Measurements from ENCODE around the gene PABPC1L.
A peak's percentile ranks its signal among the peaks of the same experiment; 100 is the strongest.
"Not testable (repeated sequence)": the region's sequence is repeated elsewhere in the genome, so short reads cannot be mapped to it uniquely, and the experiment has no call there.

PABPC1L gene

GRCh38 chr20:44909872-44910689, at the start of gene PABPC1L:
PABPC1L (plus strand) TSS chr20:44910060; CDS start chr20:44910144, 84 bp downstream.
- Mint-ChIP-seq H3K27ac (peak within 1 kb of the TSS; percentile 71), H3K9me3 (no peaks in the 10 kb centered on the region), H3K36me3 (peaks cover 76% of the 10 kb centered on the region), H3K4me3 (peak within 1 kb of the TSS; percentile 83), H3K4me1 (peaks cover 18% of the 10 kb centered on the region)
- DNase-seq (ENCODE audit: low spot score in 2 of 2) (peak; percentile 69 to 84), ATAC-seq (peak; percentile 92)

- H3K36me3 Mint-ChIP-seq: no peaks in the 10 kb centered on the region
These were observed 48.3 kb upstream of the PABPC1L start for GRCh38 chr20:44861531-44862006.

GRCh38 chr20:44862286-44862685, 47.6 kb upstream of the PABPC1L start:
- Mint-ChIP-seq H3K4me1 (peaks cover 8% of the 10 kb centered on the region), H3K4me3 (no peak overlapping the region), H3K36me3 (no peaks in the 10 kb centered on the region), H3K9me3 (no peaks in the 10 kb centered on the region), H3K27ac (no peak overlapping the region)
- DNase-seq (ENCODE audit: low spot score in 2 of 2): no peak
- ATAC-seq: no peak

More at GRCh38 chr20:44861531-44862006, 48.3 kb upstream of the PABPC1L start:
- DNase-seq (ENCODE audit: low spot score in 2 of 2) (no peak), ATAC-seq (no peak)
- Mint-ChIP-seq H3K4me1 (peaks cover 7% of the 10 kb centered on the region), H3K4me3 (no peak overlapping the region), H3K27ac (no peak overlapping the region), H3K9me3 (peaks cover 2% of the 10 kb centered on the region)

GRCh38 chr20:44863365-44864084, 46.3 kb upstream of the PABPC1L start:
- not testable (repeated sequence) for H3K27ac Mint-ChIP-seq, ATAC-seq

GRCh38 chr20:44864493-44864892, 45.4 kb upstream of the PABPC1L start:
- H3K36me3 Mint-ChIP-seq; H3K27ac Mint-ChIP-seq; H3K9me3 Mint-ChIP-seq; ATAC-seq; H3K4me3 Mint-ChIP-seq; DNase-seq (ENCODE audit: low spot score in 2 of 2): not testable (repeated sequence)
- H3K4me1 Mint-ChIP-seq: peaks cover 13% of the 10 kb centered on the region

More at GRCh38 chr20:44863365-44864084, 46.3 kb upstream of the PABPC1L start:
- not testable (repeated sequence) for H3K4me3 Mint-ChIP-seq; H3K36me3 Mint-ChIP-seq; H3K9me3 Mint-ChIP-seq; DNase-seq (ENCODE audit: low spot score in 2 of 2)
- H3K4me1 Mint-ChIP-seq: peaks cover 13% of the 10 kb centered on the region

GRCh38 chr20:44866703-44867335, 43.0 kb upstream of the PABPC1L start:
- ATAC-seq: no peak
- Mint-ChIP-seq H3K4me3 (peak overlapping the region; percentile 63), H3K9me3 (no peaks in the 10 kb centered on the region), H3K4me1 (peaks cover 13% of the 10 kb centered on the region), H3K27ac (no peak overlapping the region), H3K36me3 (no peaks in the 10 kb centered on the region)
- no peak for DNase-seq (ENCODE audit: low spot score in 2 of 2)

GRCh38 chr20:44869471-44869870, 40.4 kb upstream of the PABPC1L start:
- Mint-ChIP-seq H3K9me3 (no peaks in the 10 kb centered on the region), H3K27ac (no peak overlapping the region), H3K4me1 (peaks cover 13% of the 10 kb centered on the region), H3K36me3 (no peaks in the 10 kb centered on the region), H3K4me3 (no peak overlapping the region)
- no peak for DNase-seq (ENCODE audit: low spot score in 2 of 2)
- ATAC-seq: no peak

- Mint-ChIP-seq H3K36me3 (peaks cover 14% of the 10 kb centered on the region), H3K4me1 (peaks cover 25% of the 10 kb centered on the region)
- H3K27ac Mint-ChIP-seq; DNase-seq (ENCODE audit: low spot score in 2 of 2); H3K4me3 Mint-ChIP-seq; ATAC-seq; H3K9me3 Mint-ChIP-seq: not testable (repeated sequence)
These were observed 27.5 kb upstream of the PABPC1L start for GRCh38 chr20:44882360-44882759.

- Mint-ChIP-seq H3K36me3 (peaks cover 20% of the 10 kb centered on the region), H3K4me3 (peak overlapping the region; percentile 93), H3K4me1 (peaks cover 33% of the 10 kb centered on the region), H3K27ac (peak overlapping the region; percentile 93), H3K9me3 (no peaks in the 10 kb centered on the region)
- DNase-seq (ENCODE audit: low spot score in 2 of 2) (no peak), ATAC-seq (no peak)
These were observed 26.5 kb upstream of the PABPC1L start for GRCh38 chr20:44883214-44883902.

GRCh38 chr20:44884907-44885391, 24.9 kb upstream of the PABPC1L start:
- peaks cover 48% of the 10 kb centered on the region for H3K4me1 Mint-ChIP-seq
- no peak for ATAC-seq
- H3K27ac Mint-ChIP-seq: peak overlapping the region; percentile 93
- H3K9me3 Mint-ChIP-seq: no peaks in the 10 kb centered on the region
- H3K36me3 Mint-ChIP-seq: peaks cover 36% of the 10 kb centered on the region
- DNase-seq (ENCODE audit: low spot score in 2 of 2): no peak
- peak overlapping the region; percentile 93 for H3K4me3 Mint-ChIP-seq

DNA sequence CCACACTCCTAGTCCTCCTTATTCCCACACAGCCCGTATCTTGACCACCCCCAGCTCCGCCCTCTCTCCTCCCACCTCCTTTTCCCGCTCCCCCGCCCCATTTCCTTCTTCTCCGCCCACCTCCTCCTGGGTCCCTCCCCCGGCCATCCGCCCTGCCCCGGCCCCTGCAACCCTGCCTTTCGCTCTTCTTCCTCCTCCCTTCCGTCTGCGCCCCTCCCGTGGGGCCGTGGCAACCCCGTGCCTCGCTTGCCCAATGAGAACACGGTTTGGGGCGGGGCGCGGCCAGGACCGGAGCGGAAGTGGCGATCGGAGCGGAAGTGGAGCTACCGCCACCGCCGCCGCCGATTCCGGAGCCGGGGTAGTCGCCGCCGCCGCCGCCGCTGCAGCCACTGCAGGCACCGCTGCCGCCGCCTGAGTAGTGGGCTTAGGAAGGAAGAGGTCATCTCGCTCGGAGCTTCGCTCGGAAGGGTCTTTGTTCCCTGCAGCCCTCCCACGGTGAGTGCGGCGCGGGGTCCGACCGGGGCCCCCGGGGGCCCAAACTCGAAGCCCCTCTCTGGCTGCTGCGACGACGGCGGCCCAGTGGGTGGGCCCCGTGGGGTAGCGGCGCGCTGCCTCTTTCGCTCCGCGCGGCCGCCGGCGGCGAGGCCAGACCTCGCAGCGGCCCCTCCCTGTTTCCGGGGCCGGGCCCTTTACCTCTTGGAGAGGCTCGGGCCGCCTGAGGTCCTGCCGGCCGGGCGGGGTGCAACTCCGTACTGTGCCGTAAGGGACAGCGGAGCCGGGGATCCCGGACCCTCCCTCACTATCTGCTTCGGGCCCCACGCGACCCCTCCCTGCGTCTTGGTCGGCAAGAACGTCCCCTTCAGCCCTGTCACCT, 24.2 kb upstream of the PABPC1L start, which contains the start of gene YWHAB:
TSS of gene YWHAB (plus strand) at position 314 of the 874 bp plus-strand sequence. CDS start 15,829 bp downstream, outside the sequence.
- Mint-ChIP-seq H3K36me3 (peaks cover 43% of the 10 kb centered on the region), H3K4me3 (peak within 1 kb of the TSS; percentile 93), H3K9me3 (no peaks in the 10 kb centered on the region), H3K4me1 (peaks cover 51% of the 10 kb centered on the region), H3K27ac (peak within 1 kb of the TSS; percentile 93)
- ATAC-seq (peak; percentile 98), DNase-seq (ENCODE audit: low spot score in 2 of 2) (peak; percentile 93 to 98)

GRCh38 chr20:44886266-44886651, 23.6 kb upstream of the PABPC1L start:
- Mint-ChIP-seq H3K36me3 (peaks cover 49% of the 10 kb centered on the region), H3K4me3 (peak overlapping the region; percentile 93), H3K27ac (peak overlapping the region; percentile 93), H3K4me1 (peaks cover 58% of the 10 kb centered on the region), H3K9me3 (no peaks in the 10 kb centered on the region)
- DNase-seq (ENCODE audit: low spot score in 2 of 2) (no peak), ATAC-seq (no peak)

GRCh38 chr20:44886828-44887227, 23.0 kb upstream of the PABPC1L start:
- Mint-ChIP-seq H3K4me1 (peaks cover 62% of the 10 kb centered on the region), H3K27ac (peak overlapping the region; percentile 93), H3K36me3 (peaks cover 55% of the 10 kb centered on the region), H3K9me3 (no peaks in the 10 kb centered on the region), H3K4me3 (peak overlapping the region; percentile 93)
- ATAC-seq: no peak
- DNase-seq (ENCODE audit: low spot score in 2 of 2): no peak

DNA sequence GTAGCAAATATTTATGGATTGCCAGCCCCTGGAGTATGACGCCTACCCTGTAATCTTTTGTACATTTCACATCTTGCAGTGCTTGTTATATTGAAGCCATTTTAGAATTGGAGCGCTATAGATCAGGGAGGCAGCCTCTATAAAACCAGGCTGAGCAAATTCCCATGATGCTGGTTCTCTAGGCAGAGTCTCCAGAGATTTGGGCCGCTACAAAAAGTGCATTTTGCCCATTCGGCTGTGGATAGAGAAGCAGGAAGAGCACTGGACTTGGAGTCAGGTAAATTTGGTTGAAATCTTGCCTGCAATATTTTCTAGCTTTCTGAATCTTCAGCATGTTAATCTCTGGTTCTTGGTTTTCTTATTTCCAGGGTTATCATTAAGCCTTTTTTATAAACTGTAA, 22.4 kb upstream of the PABPC1L start:
- H3K9me3 Mint-ChIP-seq: no peaks in the 10 kb centered on the region
- peak overlapping the region; percentile 93 for H3K4me3 Mint-ChIP-seq
- DNase-seq (ENCODE audit: low spot score in 2 of 2) (no peak), ATAC-seq (no peak)
- peak overlapping the region; percentile 93 for H3K27ac Mint-ChIP-seq
- peaks cover 61% of the 10 kb centered on the region for H3K36me3 Mint-ChIP-seq
- peaks cover 68% of the 10 kb centered on the region for H3K4me1 Mint-ChIP-seq
